Stomach (tissue), 4 donors: ENCODE results near the gene IFI27.

Source experiments
- CTCF ChIP-seq, 7 experiments: fragments of 450-650 bp in 4 of 7; fragments of 200-600 bp in 3 of 7; sonication (generic) in 3 of 7; IDR thresholded peaks; one replicate each; pipeline ENCODE4 v1.5.1; 2016 to 2019; ENCODE audit warnings: antibody characterized with exemption in 7 of 7, control low read depth in 2 of 7, mild to moderate bottlenecking in 1 of 7
- EP300 ChIP-seq: sonication (generic); formaldehyde crosslinking; IDR thresholded peaks from one replicate; pipeline ENCODE4 v1.6.1; 2017; ENCODE audit warnings: antibody characterized with exemption
- POLR2A ChIP-seq, 4 donors: fragments of 450-650 bp; IDR thresholded peaks; one replicate each; pipeline ENCODE4 v1.6.1; 2016; ENCODE audit warnings: antibody characterized with exemption in 4 of 4, control low read depth in 2 of 4, mild to moderate bottlenecking in 1 of 4, moderate library complexity in 1 of 4
- POLR2AphosphoS5 ChIP-seq, 3 donors: sonication (generic); formaldehyde crosslinking; IDR thresholded peaks; one replicate each; pipeline ENCODE4 v1.6.1; 2016; ENCODE audit warnings: antibody characterized with exemption in 3 of 3

DNA sequence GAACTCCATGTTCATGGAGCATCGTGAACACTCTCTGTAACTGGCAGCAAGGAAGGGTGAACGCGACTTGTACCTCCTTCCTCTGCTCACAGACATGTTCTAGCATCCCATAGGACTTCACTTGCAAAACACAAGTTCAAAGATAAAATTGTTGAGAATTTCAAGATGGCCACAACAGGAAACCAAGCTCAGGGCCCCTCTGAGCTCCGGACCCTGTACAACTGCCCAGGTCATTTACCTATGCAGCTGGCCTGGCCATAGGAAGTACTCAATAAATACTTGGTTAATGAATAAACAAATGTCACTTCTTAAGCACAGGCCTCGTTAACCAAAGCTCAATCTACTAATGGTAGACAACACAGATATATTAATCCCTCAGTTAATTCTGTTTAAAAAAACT is 51.9 kb downstream of the IFI27 start:
- TF ChIP-seq CTCF (IDR thresholded peaks at IDR 0.05), result no peak
- no peak for TF ChIP-seq POLR2A (IDR thresholded peaks at IDR 0.05)
- no peak for TF ChIP-seq EP300
- no peak for TF ChIP-seq POLR2AphosphoS5 (IDR thresholded peaks at IDR 0.05)
